DOHH2 (cell line): ENCODE measurements around the gene HEATR5A.

ENCODE experiments used
- H3F3A ChIP-seq: fragments of 200-600 bp; sonication (generic), shearing (Covaris generic); 2 replicates; pipeline ENCODE4 v1.6.0; 2016; ENCODE audit warnings: antibody characterized with exemption, mild to moderate bottlenecking; ENCODE audit not compliant: control insufficient read depth, insufficient read depth
- H3K27ac ChIP-seq: fragments of 200-600 bp; sonication (generic); 2 replicates; pipeline ENCODE4 v1.5.1; 2014; ENCODE audit warnings: low read depth, mild to moderate bottlenecking, low read length, moderate library complexity
- H3K27me3 ChIP-seq: fragments of 200-600 bp; sonication (generic); 2 replicates; pipeline ENCODE4 v1.6.1; 2014; ENCODE audit warnings: mild to moderate bottlenecking, low read length, mixed read lengths; ENCODE audit not compliant: control insufficient read depth
- H3K36me3 ChIP-seq: fragments of 200-600 bp; sonication (generic); 2 replicates; pipeline ENCODE4 v1.6.1; 2014; ENCODE audit warnings: mild to moderate bottlenecking, low read length, moderate library complexity, mixed read lengths; ENCODE audit not compliant: control insufficient read depth
- H3K4me1 ChIP-seq: fragments of 200-600 bp; sonication (generic); 2 replicates; pipeline ENCODE4 v1.6.1; 2014; ENCODE audit warnings: mild to moderate bottlenecking, low read length, mixed read lengths; ENCODE audit not compliant: control insufficient read depth
- H3K4me2 ChIP-seq: fragments of 200-600 bp; sonication (generic); 2 replicates; pipeline ENCODE4 v1.6.0; 2014; ENCODE audit warnings: mild to moderate bottlenecking, low read length, moderate library complexity
- H3K4me3 ChIP-seq: fragments of 200-600 bp; sonication (generic); 2 replicates; pipeline ENCODE4 v1.5.1; 2014; ENCODE audit warnings: mild to moderate bottlenecking, low read length, mixed read lengths
- H3K79me2 ChIP-seq: fragments of 200-600 bp; sonication (generic); 2 replicates; pipeline ENCODE4 v1.6.1; 2014; ENCODE audit warnings: mild to moderate bottlenecking, low read length, mixed read lengths; ENCODE audit not compliant: control insufficient read depth
- H3K9me2 ChIP-seq: fragments of 200-600 bp; sonication (generic); replicated peaks from 2 replicates; pipeline ENCODE4 v1.6.1; 2014; ENCODE audit warnings: mild to moderate bottlenecking, low read length, mixed read lengths; ENCODE audit not compliant: control insufficient read depth
- H3K9me3 ChIP-seq: fragments of 200-600 bp; sonication (generic); 2 replicates; pipeline ENCODE4 v1.6.1; 2014; ENCODE audit warnings: antibody characterized with exemption, low read length, mixed read lengths; ENCODE audit not compliant: control insufficient read depth, insufficient read depth
- H4K20me1 ChIP-seq: fragments of 200-600 bp; sonication (generic); 2 replicates; pipeline ENCODE4 v1.6.0; 2014; ENCODE audit warnings: low read depth, mild to moderate bottlenecking, antibody characterized with exemption, low read length, moderate library complexity; ENCODE audit not compliant: control insufficient read depth, insufficient read depth
- EZH2phosphoT487 ChIP-seq: fragments of 200-600 bp; sonication (generic); IDR thresholded peaks from 2 replicates; pipeline ENCODE4 v1.6.1; 2017; ENCODE audit warnings: borderline replicate concordance, mild to moderate bottlenecking, antibody characterized with exemption, low read length, moderate library complexity, mixed read lengths
- TF ChIP-seq, protein P1 (sequence below): fragments of 200-600 bp; sonication (generic); IDR thresholded peaks from one replicate; pipeline ENCODE4 v1.5.1; 2014; ENCODE audit warnings: antibody characterized with exemption, mild to moderate bottlenecking, low read depth, low read length; ENCODE audit not compliant: poor library complexity, severe bottlenecking

Gene HEATR5A

GRCh38 chr14:31411218-31411727 lies 9.1 kb downstream of the HEATR5A start:
- H3K36me3 ChIP-seq = no peaks in the 10 kb centered on the region
- H3K9me3 ChIP-seq = no peaks in the 10 kb centered on the region
- H3K9me2 ChIP-seq = no peaks in the 10 kb centered on the region
- no peaks in the 10 kb centered on the region for H3K27me3 ChIP-seq
- H3K4me1 ChIP-seq = peaks cover 26% of the 10 kb centered on the region
- H3K27ac ChIP-seq = no peak overlapping the region
- TF ChIP-seq EZH2phosphoT487 = no peak
- TF ChIP-seq, protein P1, sequence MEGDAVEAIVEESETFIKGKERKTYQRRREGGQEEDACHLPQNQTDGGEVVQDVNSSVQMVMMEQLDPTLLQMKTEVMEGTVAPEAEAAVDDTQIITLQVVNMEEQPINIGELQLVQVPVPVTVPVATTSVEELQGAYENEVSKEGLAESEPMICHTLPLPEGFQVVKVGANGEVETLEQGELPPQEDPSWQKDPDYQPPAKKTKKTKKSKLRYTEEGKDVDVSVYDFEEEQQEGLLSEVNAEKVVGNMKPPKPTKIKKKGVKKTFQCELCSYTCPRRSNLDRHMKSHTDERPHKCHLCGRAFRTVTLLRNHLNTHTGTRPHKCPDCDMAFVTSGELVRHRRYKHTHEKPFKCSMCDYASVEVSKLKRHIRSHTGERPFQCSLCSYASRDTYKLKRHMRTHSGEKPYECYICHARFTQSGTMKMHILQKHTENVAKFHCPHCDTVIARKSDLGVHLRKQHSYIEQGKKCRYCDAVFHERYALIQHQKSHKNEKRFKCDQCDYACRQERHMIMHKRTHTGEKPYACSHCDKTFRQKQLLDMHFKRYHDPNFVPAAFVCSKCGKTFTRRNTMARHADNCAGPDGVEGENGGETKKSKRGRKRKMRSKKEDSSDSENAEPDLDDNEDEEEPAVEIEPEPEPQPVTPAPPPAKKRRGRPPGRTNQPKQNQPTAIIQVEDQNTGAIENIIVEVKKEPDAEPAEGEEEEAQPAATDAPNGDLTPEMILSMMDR = no peak
- H3K79me2 ChIP-seq = peaks cover 4% of the 10 kb centered on the region; the same call in 1 of the 2 replicates
- H3K4me2 ChIP-seq = no peak overlapping the region
- no peak overlapping the region for H3K4me3 ChIP-seq
- no peaks in the 10 kb centered on the region for H4K20me1 ChIP-seq
- H3F3A ChIP-seq = no peaks in the 10 kb centered on the region

GRCh38 chr14:31410048-31410650 lies 10.2 kb downstream of the HEATR5A start:
- H4K20me1 ChIP-seq = no peaks in the 10 kb centered on the region
- peaks cover 26% of the 10 kb centered on the region for H3K4me1 ChIP-seq
- no peaks in the 10 kb centered on the region for H3K36me3 ChIP-seq
- H3K9me2 ChIP-seq = no peaks in the 10 kb centered on the region
- peak overlapping the region; percentile 62 for H3K4me2 ChIP-seq
- no peaks in the 10 kb centered on the region for H3K9me3 ChIP-seq
- TF ChIP-seq EZH2phosphoT487 = no peak
- TF ChIP-seq, protein P1 = no peak
- H3K4me3 ChIP-seq = peak overlapping the region; percentile 44
- peaks cover 3% of the 10 kb centered on the region; the same call in 1 of the 2 replicates for H3K79me2 ChIP-seq
- H3K27ac ChIP-seq = peak overlapping the region; percentile 67
- H3F3A ChIP-seq = no peaks in the 10 kb centered on the region
- H3K27me3 ChIP-seq = no peaks in the 10 kb centered on the region

DNA sequence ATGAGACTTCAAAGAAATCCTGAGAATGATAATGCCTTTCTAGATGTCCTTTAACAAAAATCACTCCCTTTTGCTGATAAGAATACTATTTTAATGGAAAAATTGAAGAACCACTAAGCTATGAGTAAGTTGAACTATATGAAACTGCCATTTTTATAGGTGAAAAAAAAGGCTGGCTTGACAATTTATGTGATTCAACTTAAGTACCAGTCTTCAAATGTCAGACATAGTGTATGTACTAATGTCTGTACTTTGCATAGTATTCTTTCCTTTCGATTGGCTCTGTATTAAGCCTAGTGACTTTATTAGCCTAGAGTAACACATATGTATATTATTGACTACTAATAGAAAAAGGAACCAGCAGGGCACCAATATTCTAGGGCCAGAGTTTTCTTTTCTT lies 11.9 kb downstream of the HEATR5A start:
- no peak overlapping the region for H3K4me3 ChIP-seq
- H3K4me1 ChIP-seq = peaks cover 21% of the 10 kb centered on the region
- no peaks in the 10 kb centered on the region for H4K20me1 ChIP-seq
- no peaks in the 10 kb centered on the region for H3K9me3 ChIP-seq
- H3K4me2 ChIP-seq = no peak overlapping the region
- TF ChIP-seq, protein P1 = no peak
- TF ChIP-seq EZH2phosphoT487 = no peak
- no peaks in the 10 kb centered on the region for H3K27me3 ChIP-seq
- no peaks in the 10 kb centered on the region for H3K36me3 ChIP-seq
- H3F3A ChIP-seq = no peaks in the 10 kb centered on the region
- no peak overlapping the region for H3K27ac ChIP-seq
- peaks cover 3% of the 10 kb centered on the region; the same call in 1 of the 2 replicates for H3K79me2 ChIP-seq
- H3K9me2 ChIP-seq = no peaks in the 10 kb centered on the region
